Stimulated activated CD4-positive, alpha-beta T cell treated with anti-CD3 and anti-CD28 coated beads, Interleukin-2, amount 100 ng/mL, for 24 hours (primary cell): ENCODE results near the gene BORCS5.
"Not testable (repeated sequence)": the region's sequence is repeated elsewhere in the genome, so short reads cannot be mapped to it uniquely, and the experiment has no call there.

Experiments used
- DNase-seq, 2 donors: peaks; one replicate each; pipeline ENCODE4 v3.0.0-alpha.2; 2020

The BORCS5 gene

DNA sequence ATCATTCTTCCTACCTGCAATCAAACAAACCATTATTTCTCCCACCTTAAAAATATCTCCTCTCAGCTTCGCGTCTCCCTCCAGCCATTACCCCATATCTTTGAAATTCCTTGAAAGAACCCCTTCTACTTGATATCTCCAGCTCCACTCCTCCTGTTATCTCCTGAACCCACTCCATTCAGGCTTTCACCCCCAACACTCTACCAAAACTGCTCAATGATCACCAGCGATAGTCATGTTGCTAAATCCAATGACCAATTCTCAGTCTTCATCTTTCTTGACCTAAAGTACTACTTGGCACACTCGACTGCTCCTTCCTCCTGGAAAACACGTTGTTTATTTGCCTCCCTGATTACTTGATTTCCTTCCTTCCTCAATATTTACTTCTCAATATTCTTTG, 135.7 kb downstream of the BORCS5 start:
- DNase-seq: no peak

- no peak for DNase-seq
These were observed 138.7 kb downstream of the BORCS5 start for GRCh38 chr12:12495536-12495935.

GRCh38 chr12:12498210-12498609, 141.3 kb downstream of the BORCS5 start:
- DNase-seq: no peak

DNA sequence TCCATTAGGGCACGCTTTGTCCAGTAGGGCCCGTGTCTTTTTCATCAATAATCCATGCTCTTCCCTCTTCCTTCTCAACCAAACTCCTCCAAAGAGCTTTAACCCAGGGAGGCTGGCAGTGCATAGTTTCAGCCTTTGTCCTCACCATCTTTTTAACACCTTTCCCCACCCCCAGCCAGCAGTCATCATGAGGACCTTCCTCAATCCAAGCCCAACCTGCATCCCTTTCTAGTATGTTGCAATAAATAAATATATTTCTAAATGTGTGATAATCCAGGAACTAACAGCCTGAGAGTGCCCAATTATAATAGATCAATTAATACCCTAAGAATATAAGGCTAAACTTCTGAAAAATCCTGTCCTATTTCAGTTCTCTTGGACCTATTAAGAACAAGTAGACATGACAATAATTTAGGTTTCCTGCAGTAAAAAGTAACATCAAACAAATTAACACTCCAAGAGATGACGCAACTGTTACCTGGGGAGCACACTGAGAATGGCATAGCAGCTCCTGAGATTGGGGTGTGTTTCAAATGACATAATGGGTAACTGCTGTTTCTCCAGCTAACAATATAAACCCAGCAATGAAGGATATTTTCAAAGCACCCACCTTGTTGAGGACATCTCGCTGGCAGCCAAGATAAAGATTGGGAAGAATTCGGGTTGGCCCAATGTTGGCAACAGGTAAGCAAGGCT, 143.2 kb downstream of the BORCS5 start:
- DNase-seq: no peak

DNA sequence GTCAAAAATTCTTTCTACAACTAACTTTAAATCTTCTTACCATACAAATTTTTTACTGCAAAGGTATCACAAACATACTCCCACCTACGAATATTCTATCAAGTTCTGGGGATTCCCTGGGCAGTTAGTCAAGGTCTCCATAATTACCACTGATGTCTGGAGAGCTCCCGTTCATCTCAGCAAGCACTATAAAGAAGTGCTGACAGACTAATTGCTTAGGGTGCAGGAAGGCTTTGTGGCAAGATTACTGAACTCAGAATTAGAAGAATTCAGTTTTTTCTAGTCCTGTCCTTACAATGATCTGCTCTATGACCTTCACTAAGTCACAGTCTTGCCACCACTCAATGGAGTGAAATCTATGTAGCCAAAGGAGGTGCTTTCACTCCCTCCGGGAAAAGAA, 144.2 kb downstream of the BORCS5 start:
- DNase-seq: no peak

- DNase-seq: not testable (repeated sequence)
These were observed 145.4 kb downstream of the BORCS5 start for GRCh38 chr12:12502130-12502814.

- DNase-seq: no peak
These were observed 145.9 kb downstream of the BORCS5 start for GRCh38 chr12:12502815-12503151.

DNA sequence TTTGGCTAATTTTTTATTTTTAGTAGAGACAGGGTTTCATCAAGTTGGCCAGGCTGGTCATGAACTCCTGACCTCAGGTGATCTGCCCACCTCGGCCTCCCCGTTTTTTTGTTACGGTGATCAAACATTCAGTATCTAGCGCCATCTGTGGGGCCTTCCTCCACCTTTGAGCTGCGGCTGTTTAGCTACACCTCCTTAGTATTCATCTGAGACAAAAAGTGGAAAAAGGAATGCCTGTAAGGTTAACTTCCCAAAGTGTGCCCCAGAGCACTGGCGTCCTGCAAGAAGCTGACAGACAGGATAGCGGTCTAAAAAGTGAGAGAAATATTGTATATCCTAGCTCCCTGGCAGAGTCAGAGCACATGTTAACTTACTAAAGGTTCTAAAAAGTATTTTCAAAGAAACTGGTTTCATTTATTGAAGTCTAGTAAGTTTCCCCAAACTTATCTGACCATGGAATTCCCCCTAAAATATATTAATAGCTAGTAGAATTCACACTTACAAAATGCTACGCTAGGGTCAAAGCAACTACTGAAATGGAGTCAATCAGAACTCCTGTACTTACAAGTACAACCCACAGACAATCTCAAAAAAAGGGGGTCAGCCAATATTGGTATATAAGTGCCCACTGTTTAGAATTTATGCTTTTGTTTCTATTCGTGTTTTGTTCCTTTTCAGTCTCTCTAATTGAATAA, 146.7 kb downstream of the BORCS5 start:
- peak; percentile 27 to 47 for DNase-seq

DNA sequence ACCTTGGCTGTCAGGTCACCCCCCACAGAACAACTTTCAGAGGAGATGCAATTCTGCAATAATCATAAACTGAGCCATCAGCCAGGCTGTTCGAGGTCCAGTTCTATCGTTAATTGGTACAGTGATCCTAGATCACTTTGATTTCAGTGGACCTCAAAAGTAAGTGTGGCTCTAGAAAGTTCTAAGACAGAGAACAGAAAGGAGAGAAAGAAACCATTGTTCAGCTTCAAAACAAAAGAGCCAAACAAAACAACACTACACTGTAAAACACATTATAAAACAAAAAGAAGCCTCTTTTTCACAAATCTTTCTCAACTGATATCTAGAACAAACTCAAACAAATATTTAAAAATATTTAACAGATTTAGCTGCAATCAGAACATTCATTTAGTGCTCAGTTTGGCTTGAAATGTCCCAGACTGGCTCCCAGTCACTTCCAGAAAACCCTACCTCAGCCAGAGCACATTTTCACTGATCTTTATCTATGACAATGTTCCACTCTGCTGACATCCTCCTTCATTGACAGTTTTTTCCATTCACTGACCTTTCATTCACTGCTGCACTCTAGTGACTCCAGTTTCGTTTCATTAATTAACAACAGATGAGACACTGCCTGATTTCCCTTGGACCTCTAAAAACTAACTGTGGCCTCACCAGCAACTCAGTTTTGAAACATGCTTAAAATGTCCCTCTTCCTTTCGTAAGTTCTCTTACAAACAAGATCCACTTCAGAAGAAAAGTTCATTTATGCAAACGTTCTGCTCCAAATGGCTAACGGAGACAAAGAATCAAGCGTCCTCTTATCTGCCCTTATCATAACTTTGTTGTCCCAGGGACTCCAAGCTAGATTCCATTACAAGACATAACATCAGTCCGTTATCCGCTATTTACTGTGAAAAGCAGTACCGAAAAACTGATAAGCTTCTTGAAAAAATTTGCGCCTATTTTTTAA, 148.9 kb downstream of the BORCS5 start:
- no peak for DNase-seq

DNA sequence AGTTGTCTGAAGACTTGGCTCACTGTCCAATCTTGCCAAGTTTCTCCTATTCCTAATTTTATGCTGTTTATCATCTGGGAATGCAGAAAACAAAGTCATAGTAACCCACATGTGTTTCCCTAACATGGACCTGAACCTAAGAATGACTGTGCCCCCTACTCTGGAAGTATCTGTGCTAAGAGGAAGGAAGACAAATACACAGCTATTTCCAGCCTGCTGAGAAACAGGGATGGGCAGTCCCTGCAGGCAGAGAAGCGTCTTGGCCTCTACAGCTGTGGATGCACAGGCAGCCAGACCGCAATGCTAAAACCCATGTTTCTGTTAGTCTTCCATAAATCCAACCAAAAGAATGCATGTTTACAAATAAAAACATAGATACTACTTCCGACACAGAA, 149.6 kb downstream of the BORCS5 start:
- no peak for DNase-seq

DNA sequence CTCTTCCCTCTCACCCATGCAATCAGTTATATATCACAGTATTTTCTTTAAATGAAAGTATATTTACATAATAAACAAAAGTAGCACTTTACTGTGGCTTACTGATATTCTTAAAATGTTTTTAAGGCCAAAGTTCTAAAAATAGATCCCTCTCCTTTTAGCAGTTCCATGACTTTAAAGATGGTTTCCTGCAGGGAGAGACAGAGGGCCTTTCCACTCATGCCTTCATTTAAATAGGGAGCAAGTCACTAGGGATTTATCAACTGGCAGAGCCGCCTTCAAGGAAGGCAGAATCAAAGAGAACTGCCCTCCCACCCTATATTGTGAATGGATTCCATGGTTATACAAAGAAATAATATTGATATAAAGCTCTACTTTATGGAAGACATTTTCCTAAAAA, 150.2 kb downstream of the BORCS5 start:
- no peak for DNase-seq

GRCh38 chr12:12508612-12509011, 151.7 kb downstream of the BORCS5 start:
- DNase-seq: no peak

GRCh38 chr12:12510141-12510540, 153.3 kb downstream of the BORCS5 start:
- DNase-seq: no peak

GRCh38 chr12:12510551-12510950, 153.7 kb downstream of the BORCS5 start:
- DNase-seq: no peak

- no peak for DNase-seq
These were observed 154.3 kb downstream of the BORCS5 start for GRCh38 chr12:12511021-12511783.

DNA sequence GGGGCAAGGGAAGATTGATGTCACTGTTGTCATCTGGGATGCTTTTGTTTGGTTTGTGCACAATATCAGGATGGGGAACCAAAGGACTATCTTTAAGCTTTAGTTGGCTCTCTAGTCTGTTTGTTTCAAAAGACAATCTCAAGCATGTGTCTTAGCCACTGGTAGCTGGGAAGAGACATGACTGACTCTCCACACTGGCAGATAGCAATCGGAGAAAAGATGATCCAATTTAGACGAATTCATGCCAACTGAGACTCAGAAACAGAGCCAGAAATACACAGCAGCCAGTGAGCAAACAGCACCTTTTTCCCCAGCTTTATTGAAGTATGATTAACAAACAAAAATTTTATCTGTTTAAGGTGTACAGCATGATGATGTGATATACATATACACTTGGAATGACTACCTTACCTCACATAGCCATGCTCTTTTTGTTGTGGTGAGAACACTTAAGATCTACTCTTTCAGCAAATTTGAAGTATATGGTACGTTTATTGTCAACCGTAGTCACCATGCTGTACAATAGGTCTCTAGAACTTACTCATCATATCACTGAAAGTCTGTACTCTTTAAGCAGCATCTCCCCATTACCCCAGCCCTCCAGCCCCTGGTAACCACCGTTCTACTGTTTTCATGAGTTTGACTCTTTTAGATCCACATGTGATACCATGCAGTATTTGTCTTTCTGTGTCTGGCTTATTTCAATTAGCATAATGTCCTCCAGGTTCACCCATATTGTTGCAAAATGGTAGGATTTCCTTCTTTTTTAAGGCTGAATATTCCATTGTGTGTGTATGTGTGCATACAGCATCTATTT, 155.2 kb downstream of the BORCS5 start:
- peak; percentile 42 to 48 for DNase-seq

DNA sequence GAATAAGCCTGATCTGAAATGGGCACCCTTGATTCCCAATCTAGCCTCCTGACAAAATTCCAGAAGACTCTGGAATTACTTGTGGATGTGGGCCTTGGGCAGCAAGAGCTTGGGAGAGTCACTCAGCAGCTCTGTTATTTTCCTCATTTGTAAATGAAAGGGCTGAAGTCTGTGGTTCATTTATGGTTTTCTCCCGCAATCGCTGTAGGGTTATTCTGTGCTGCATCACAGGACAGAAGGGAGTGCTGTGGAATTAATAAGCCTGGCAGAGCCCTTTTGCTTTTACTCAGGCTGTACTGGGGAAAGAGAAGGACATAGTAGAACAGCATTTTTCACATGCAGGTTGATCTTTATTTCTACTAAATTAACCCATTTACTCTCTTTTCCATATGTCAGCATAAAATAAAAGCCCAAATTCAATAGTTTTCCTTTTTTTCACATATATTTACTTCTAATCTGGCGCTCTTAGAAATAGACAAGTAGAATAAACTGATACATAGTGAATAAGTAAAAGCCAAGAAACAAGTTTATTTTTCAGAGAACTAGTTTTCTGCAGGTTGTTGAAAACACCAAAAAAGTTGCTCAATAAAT, 156.6 kb downstream of the BORCS5 start:
- no peak for DNase-seq

GRCh38 chr12:12518464-12518845, 161.6 kb downstream of the BORCS5 start:
- DNase-seq: no peak

GRCh38 chr12:12518919-12519318, 162.0 kb downstream of the BORCS5 start:
- DNase-seq: no peak
